Measurements from ENCODE around the gene ITPKB.

ITPKB gene

GRCh38 chr1:226763905-226764264, 24.8 kb upstream of the ITPKB start:
- TF ChIP-seq REST (IDR thresholded peaks at IDR 0.05; ENCODE audit: insufficient replicate concordance, low read depth) (no peak), GABPA (IDR thresholded peaks at IDR 0.05; ENCODE audit: low read depth) (no peak), CTCF (IDR thresholded peaks at IDR 0.05; ENCODE audit: insufficient read depth, low read length) (no peak)
- peaks cover 2% of the 10 kb centered on the region for H3K27me3 ChIP-seq (ENCODE audit: insufficient read depth, poor library complexity, severe bottlenecking)
- H3K4me3 ChIP-seq (replicated peaks; ENCODE audit: insufficient read depth, low read length) = no peak overlapping the region
- DNase-seq (ENCODE audit: low read depth in 1 of 2, low spot score in 1 of 2) = no peak
- H3K27ac ChIP-seq (replicated peaks) = no peak overlapping the region

GRCh38 chr1:226762988-226763904, 24.2 kb upstream of the ITPKB start:
- Histone ChIP-seq H3K4me3 (replicated peaks; ENCODE audit: insufficient read depth, low read length) (no peak overlapping the region), H3K27ac (replicated peaks) (no peak overlapping the region), H3K27me3 (ENCODE audit: insufficient read depth, poor library complexity, severe bottlenecking) (peaks cover 2% of the 10 kb centered on the region)
- no peak for TF ChIP-seq REST (IDR thresholded peaks at IDR 0.05; ENCODE audit: insufficient replicate concordance, low read depth)
- no peak for TF ChIP-seq POLR2AphosphoS5 (IDR thresholded peaks at IDR 0.05; ENCODE audit: low read depth)
- TF ChIP-seq CTCF (IDR thresholded peaks at IDR 0.05; ENCODE audit: insufficient read depth, low read length) = no peak
- TF ChIP-seq SPI1 (IDR thresholded peaks at IDR 0.05; ENCODE audit: borderline replicate concordance, low read depth) = no peak
- TF ChIP-seq GABPA (IDR thresholded peaks at IDR 0.05; ENCODE audit: low read depth) = no peak
- DNase-seq (ENCODE audit: low read depth in 1 of 2, low spot score in 1 of 2) = no peak

GRCh38 chr1:226762055-226762454, 23.0 kb upstream of the ITPKB start:
- no peak overlapping the region for H3K4me3 ChIP-seq (replicated peaks; ENCODE audit: insufficient read depth, low read length)
- no peak for DNase-seq (ENCODE audit: low read depth in 1 of 2, low spot score in 1 of 2)
- no peak overlapping the region for H3K27ac ChIP-seq (replicated peaks)
- no peak for TF ChIP-seq SPI1 (IDR thresholded peaks at IDR 0.05; ENCODE audit: borderline replicate concordance, low read depth)
- TF ChIP-seq CTCF (IDR thresholded peaks at IDR 0.05; ENCODE audit: insufficient read depth, low read length) = no peak
- TF ChIP-seq GABPA (IDR thresholded peaks at IDR 0.05; ENCODE audit: low read depth) = no peak
- TF ChIP-seq POLR2AphosphoS5 (IDR thresholded peaks at IDR 0.05; ENCODE audit: low read depth) = no peak
- TF ChIP-seq REST (IDR thresholded peaks at IDR 0.05; ENCODE audit: insufficient replicate concordance, low read depth) = no peak
- peaks cover 2% of the 10 kb centered on the region for H3K27me3 ChIP-seq (ENCODE audit: insufficient read depth, poor library complexity, severe bottlenecking)
